ENCODE results near the gene LTBR.

LTBR gene

GRCh38 chr12:6346235-6346832, 37.6 kb upstream of the LTBR start:
- in situ Hi-C loops (cut with MboI; ENCODE audit: low sequenced_read_pairs), result no loop called here

GRCh38 chr12:6346942-6347341, 37.0 kb upstream of the LTBR start:
- in situ Hi-C loops (cut with MboI; ENCODE audit: low sequenced_read_pairs), result no loop called here

GRCh38 chr12:6347367-6348338, 36.3 kb upstream of the LTBR start:
- in situ Hi-C loops (cut with MboI; ENCODE audit: low sequenced_read_pairs), result no loop called here

- in situ Hi-C loops (cut with MboI; ENCODE audit: low sequenced_read_pairs), result no loop called here
These were observed 32.3 kb upstream of the LTBR start for GRCh38 chr12:6351622-6352021.

- in situ Hi-C loops (cut with MboI; ENCODE audit: low sequenced_read_pairs), result no loop called here
These were observed 31.5 kb upstream of the LTBR start for GRCh38 chr12:6352193-6353173.

- in situ Hi-C loops (cut with MboI; ENCODE audit: low sequenced_read_pairs), result no loop called here
These were observed 29.2 kb upstream of the LTBR start for GRCh38 chr12:6354495-6355393.

GRCh38 chr12:6355491-6356373, 28.2 kb upstream of the LTBR start:
- in situ Hi-C loops (cut with MboI; ENCODE audit: low sequenced_read_pairs), result no loop called here

GRCh38 chr12:6356374-6356820, 27.6 kb upstream of the LTBR start:
- in situ Hi-C loops (cut with MboI; ENCODE audit: low sequenced_read_pairs), result no loop called here

- in situ Hi-C loops (cut with MboI; ENCODE audit: low sequenced_read_pairs), result no loop called here
These were observed 25.1 kb upstream of the LTBR start for GRCh38 chr12:6358881-6359280.

GRCh38 chr12:6360080-6360571, 23.8 kb upstream of the LTBR start:
- in situ Hi-C loops (cut with MboI; ENCODE audit: low sequenced_read_pairs), result no loop called here

GRCh38 chr12:6360578-6361490, 23.1 kb upstream of the LTBR start:
- in situ Hi-C loops (cut with MboI; ENCODE audit: low sequenced_read_pairs), result no loop called here

- in situ Hi-C loops (cut with MboI; ENCODE audit: low sequenced_read_pairs), result no loop called here
These were observed 22.1 kb upstream of the LTBR start for GRCh38 chr12:6361834-6362233.

GRCh38 chr12:6362403-6362802, 21.6 kb upstream of the LTBR start:
- in situ Hi-C loops (cut with MboI; ENCODE audit: low sequenced_read_pairs), result no loop called here

GRCh38 chr12:6363010-6363329, 21.0 kb upstream of the LTBR start:
- in situ Hi-C loops (cut with MboI; ENCODE audit: low sequenced_read_pairs), result no loop called here

GRCh38 chr12:6363330-6364043, 20.5 kb upstream of the LTBR start:
- in situ Hi-C loops (cut with MboI; ENCODE audit: low sequenced_read_pairs), result no loop called here

- in situ Hi-C loops (cut with MboI; ENCODE audit: low sequenced_read_pairs), result no loop called here
These were observed 20.0 kb upstream of the LTBR start for GRCh38 chr12:6364044-6364374.
